ENCODE measurements around the gene TRABD2A. TPM values are rescaled to one million over a fixed set of nuclear protein-coding genes. Genes with fewer than 3 reads are reported as not detected.
"Not testable (repeated sequence)": the region's sequence is repeated elsewhere in the genome, so short reads cannot be mapped to it uniquely, and the experiment has no call there.

The TRABD2A gene
- total RNA-seq, 1 experiment from 2014 or later = 0.68 TPM

GRCh38 chr2:84875213-84875560 lies 5.7 kb downstream of the TRABD2A start:
- no peak for DNase-seq
- no peaks in the 10 kb centered on the region for H3K9me3 Mint-ChIP-seq (ENCODE audit: low read depth, unreplicated experiment)
- peaks cover under 1% of the 10 kb centered on the region for H3K36me3 Mint-ChIP-seq (ENCODE audit: insufficient read depth, unreplicated experiment)
- no peak overlapping the region for H3K4me3 Mint-ChIP-seq (ENCODE audit: low read depth, unreplicated experiment)
- no peak for TF ChIP-seq CTCF (IDR thresholded peaks at IDR 0.05; ENCODE audit: unreplicated experiment)
- no peak overlapping the region for H3K27ac Mint-ChIP-seq (ENCODE audit: unreplicated experiment)
- H3K4me1 Mint-ChIP-seq (ENCODE audit: low read depth, unreplicated experiment) = peaks cover 1% of the 10 kb centered on the region
- H3K27me3 Mint-ChIP-seq (ENCODE audit: unreplicated experiment) = peaks cover 58% of the 10 kb centered on the region
- CTCF ChIA-PET = no interaction called here
- intact Hi-C loops (cut with micrococcal nuclease; ENCODE audit: unreplicated experiment) = no loop called here
- no TSS peak for BruUV-seq (replicated peaks)

GRCh38 chr2:84874381-84875212 lies 6.3 kb downstream of the TRABD2A start:
- Mint-ChIP-seq H3K27ac (ENCODE audit: unreplicated experiment) (no peak overlapping the region), H3K36me3 (ENCODE audit: insufficient read depth, unreplicated experiment) (no peaks in the 10 kb centered on the region), H3K9me3 (ENCODE audit: low read depth, unreplicated experiment) (no peaks in the 10 kb centered on the region), H3K4me3 (ENCODE audit: low read depth, unreplicated experiment) (no peak overlapping the region), H3K4me1 (ENCODE audit: low read depth, unreplicated experiment) (no peaks in the 10 kb centered on the region), H3K27me3 (ENCODE audit: unreplicated experiment) (peaks cover 55% of the 10 kb centered on the region)
- no TSS peak for BruUV-seq (replicated peaks)
- intact Hi-C loops (cut with micrococcal nuclease; ENCODE audit: unreplicated experiment) = no loop called here
- CTCF ChIA-PET = interaction anchor here (0.6 kb wide), 1 partner anchor 32 kb away, joined by 3 read pairs; no protein-coding TSS in a partner anchor
- TF ChIP-seq CTCF (IDR thresholded peaks at IDR 0.05; ENCODE audit: unreplicated experiment) = no peak
- DNase-seq = no peak

GRCh38 chr2:84873350-84873749 lies 7.5 kb downstream of the TRABD2A start:
- no TSS peak for BruUV-seq (replicated peaks)
- Mint-ChIP-seq H3K36me3 (ENCODE audit: insufficient read depth, unreplicated experiment) (no peaks in the 10 kb centered on the region), H3K27ac (ENCODE audit: unreplicated experiment) (no peak overlapping the region), H3K4me3 (ENCODE audit: low read depth, unreplicated experiment) (no peak overlapping the region), H3K9me3 (ENCODE audit: low read depth, unreplicated experiment) (no peaks in the 10 kb centered on the region), H3K4me1 (ENCODE audit: low read depth, unreplicated experiment) (no peaks in the 10 kb centered on the region), H3K27me3 (ENCODE audit: unreplicated experiment) (peaks cover 53% of the 10 kb centered on the region)
- DNase-seq = no peak
- intact Hi-C loops (cut with micrococcal nuclease; ENCODE audit: unreplicated experiment) = no loop called here
- CTCF ChIA-PET = no interaction called here
- no peak for TF ChIP-seq CTCF (IDR thresholded peaks at IDR 0.05; ENCODE audit: unreplicated experiment)

DNA sequence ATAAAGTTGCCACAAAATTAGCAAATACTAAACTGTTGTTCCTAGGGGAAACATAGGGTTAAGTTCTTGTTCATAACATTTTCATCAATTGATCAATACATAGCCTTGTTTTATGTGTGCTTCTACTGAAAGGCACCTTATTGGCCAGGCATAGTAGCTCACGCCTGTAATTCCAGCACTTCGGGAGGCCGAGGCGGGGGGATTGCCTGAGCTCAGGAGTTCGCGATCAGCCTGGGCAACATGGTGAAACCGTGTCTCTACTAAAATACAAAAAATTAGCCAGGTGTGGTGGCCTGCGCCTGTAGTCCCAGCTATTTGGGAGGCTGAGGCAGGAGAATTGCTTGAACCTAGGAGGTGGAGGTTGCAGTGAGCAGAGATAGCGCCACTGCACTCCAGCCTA lies 8.2 kb downstream of the TRABD2A start:
- DNase-seq; H3K4me3 Mint-ChIP-seq (ENCODE audit: low read depth, unreplicated experiment); BruUV-seq (replicated peaks); H3K27ac Mint-ChIP-seq (ENCODE audit: unreplicated experiment); H3K9me3 Mint-ChIP-seq (ENCODE audit: low read depth, unreplicated experiment); intact Hi-C loops (cut with micrococcal nuclease; ENCODE audit: unreplicated experiment); H3K36me3 Mint-ChIP-seq (ENCODE audit: insufficient read depth, unreplicated experiment); H3K4me1 Mint-ChIP-seq (ENCODE audit: low read depth, unreplicated experiment); CTCF ChIA-PET: not testable (repeated sequence)
- peaks cover 46% of the 10 kb centered on the region for H3K27me3 Mint-ChIP-seq (ENCODE audit: unreplicated experiment)

DNA sequence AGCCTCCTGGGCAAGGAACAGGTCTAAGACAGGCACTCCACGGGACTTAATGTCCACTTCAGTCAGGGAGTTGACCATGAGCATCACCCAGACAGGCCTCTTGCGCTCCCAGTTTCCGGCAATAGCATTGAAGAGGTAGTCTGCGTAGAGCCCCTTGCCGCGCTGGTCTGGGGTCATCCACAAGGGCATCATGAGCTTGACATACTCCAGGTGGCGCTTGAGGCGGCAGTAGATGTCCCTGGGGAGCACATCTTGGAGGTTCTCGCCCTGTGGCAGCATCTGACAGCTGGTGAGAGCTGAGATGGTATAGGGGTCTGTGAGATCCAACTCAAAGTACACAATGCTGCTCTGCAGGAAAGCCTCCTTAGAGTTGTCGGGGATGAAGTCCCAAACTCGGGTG lies 10.6 kb downstream of the TRABD2A start:
- Mint-ChIP-seq H3K27ac (ENCODE audit: unreplicated experiment) (no peak overlapping the region), H3K4me3 (ENCODE audit: low read depth, unreplicated experiment) (no peak overlapping the region), H3K27me3 (ENCODE audit: unreplicated experiment) (peaks cover 23% of the 10 kb centered on the region), H3K36me3 (ENCODE audit: insufficient read depth, unreplicated experiment) (no peaks in the 10 kb centered on the region), H3K9me3 (ENCODE audit: low read depth, unreplicated experiment) (no peaks in the 10 kb centered on the region), H3K4me1 (ENCODE audit: low read depth, unreplicated experiment) (no peaks in the 10 kb centered on the region)
- no TSS peak for BruUV-seq (replicated peaks)
- no peak for DNase-seq
- intact Hi-C loops (cut with micrococcal nuclease; ENCODE audit: unreplicated experiment) = no loop called here
- TF ChIP-seq CTCF (IDR thresholded peaks at IDR 0.05; ENCODE audit: unreplicated experiment) = no peak
- CTCF ChIA-PET = interaction anchor here (1.3 kb wide), 1 partner anchor 55 kb away, joined by 6 read pairs; no protein-coding TSS in a partner anchor

DNA sequence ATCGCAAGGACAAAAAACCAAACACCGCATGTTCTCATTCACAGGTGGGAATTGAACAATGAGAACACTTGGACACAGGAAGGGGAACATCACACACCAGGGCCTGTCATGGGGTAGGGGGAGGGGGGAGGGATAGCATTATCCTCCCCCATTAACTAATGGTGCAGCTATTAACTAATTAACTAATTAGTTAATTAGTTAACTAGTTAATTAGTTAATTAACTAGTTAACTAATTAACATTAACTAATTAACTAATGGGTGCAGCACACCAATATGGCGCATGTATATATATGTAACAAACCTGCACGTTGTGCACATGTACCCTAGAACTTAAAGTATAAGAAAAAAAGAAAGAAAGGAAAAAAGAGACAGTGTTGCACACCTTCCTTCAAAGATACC lies 12.6 kb downstream of the TRABD2A start:
- peaks cover 14% of the 10 kb centered on the region for H3K27me3 Mint-ChIP-seq (ENCODE audit: unreplicated experiment)
- H3K9me3 Mint-ChIP-seq (ENCODE audit: low read depth, unreplicated experiment); H3K4me1 Mint-ChIP-seq (ENCODE audit: low read depth, unreplicated experiment); H3K4me3 Mint-ChIP-seq (ENCODE audit: low read depth, unreplicated experiment); H3K27ac Mint-ChIP-seq (ENCODE audit: unreplicated experiment); BruUV-seq (replicated peaks); intact Hi-C loops (cut with micrococcal nuclease; ENCODE audit: unreplicated experiment); H3K36me3 Mint-ChIP-seq (ENCODE audit: insufficient read depth, unreplicated experiment); DNase-seq; CTCF ChIA-PET: not testable (repeated sequence)
